ENCODE measurements around the gene ZC3H18.

The ZC3H18 gene

GRCh38 chr16:88569985-88570690 lies at the start of gene ZC3H18:
Gene ZC3H18 (plus strand): TSS chr16:88570403. CDS start chr16:88577124, 6,721 bp downstream.
- DNase-seq: peak; percentile 100

- DNase-seq: no peak
These were observed 48.5 kb upstream of the ZC3H18 start for GRCh38 chr16:88521674-88522073.

- DNase-seq: no peak
These were observed 47.8 kb upstream of the ZC3H18 start for GRCh38 chr16:88522276-88522949.

GRCh38 chr16:88523309-88524161 lies 46.7 kb upstream of the ZC3H18 start:
- DNase-seq: no peak

- no peak for DNase-seq
These were observed 45.8 kb upstream of the ZC3H18 start for GRCh38 chr16:88524274-88524972.

GRCh38 chr16:88524973-88525662 lies 45.1 kb upstream of the ZC3H18 start:
- no peak for DNase-seq

- DNase-seq: no peak
These were observed 44.6 kb upstream of the ZC3H18 start for GRCh38 chr16:88525663-88525990.

- DNase-seq: no peak
These were observed 43.9 kb upstream of the ZC3H18 start for GRCh38 chr16:88526008-88526905.

GRCh38 chr16:88526906-88527185 lies 43.4 kb upstream of the ZC3H18 start:
- DNase-seq: no peak

GRCh38 chr16:88527186-88527936 lies 42.8 kb upstream of the ZC3H18 start:
- DNase-seq: peak; percentile 99

- DNase-seq: no peak
These were observed 42.1 kb upstream of the ZC3H18 start for GRCh38 chr16:88527937-88528743.

GRCh38 chr16:88528902-88529318 lies 41.3 kb upstream of the ZC3H18 start:
- DNase-seq: no peak

- no peak for DNase-seq
These were observed 40.6 kb upstream of the ZC3H18 start for GRCh38 chr16:88529596-88529995.

- no peak for DNase-seq
These were observed 39.9 kb upstream of the ZC3H18 start for GRCh38 chr16:88530051-88530857.

- no peak for DNase-seq
These were observed 39.4 kb upstream of the ZC3H18 start for GRCh38 chr16:88530858-88531203.

GRCh38 chr16:88531346-88531745 lies 38.9 kb upstream of the ZC3H18 start:
- no peak for DNase-seq

GRCh38 chr16:88531931-88532433 lies 38.2 kb upstream of the ZC3H18 start:
- no peak for DNase-seq

- DNase-seq: no peak
These were observed 37.6 kb upstream of the ZC3H18 start for GRCh38 chr16:88532434-88533241.
